ENCODE results near the gene RNF121.

GRCh38 chr11:71947498-71947897 lies 18.7 kb downstream of the RNF121 start:
- TF ChIP-seq CTCF (conservative IDR thresholded peaks at IDR 0.05), result no peak
- TF ChIP-seq ZFX (IDR thresholded peaks at IDR 0.05), result no peak

All from C4-2B (cell line).